GM19193 (cell line): Measurements from ENCODE around the gene PIK3R6.

Experiments
- POLR2A ChIP-seq: IDR thresholded peaks from 4 replicates; pipeline ENCODE4 v1.6.1; 2011; ENCODE audit not compliant: insufficient read depth, insufficient read length; ENCODE audit errors: extremely low read depth

The PIK3R6 gene

GRCh38 chr17:8788998-8789397, 78.5 kb downstream of the PIK3R6 start:
- TF ChIP-seq POLR2A: no peak

GRCh38 chr17:8785547-8786413, 81.7 kb downstream of the PIK3R6 start:
- no peak for TF ChIP-seq POLR2A

- TF ChIP-seq POLR2A: no peak
Measured at GRCh38 chr17:8782176-8782575, 85.3 kb downstream of the PIK3R6 start.

GRCh38 chr17:8781776-8782175, 85.7 kb downstream of the PIK3R6 start:
- TF ChIP-seq POLR2A: no peak

- TF ChIP-seq POLR2A: no peak
Measured at GRCh38 chr17:8776881-8777280, 90.6 kb downstream of the PIK3R6 start.

- no peak for TF ChIP-seq POLR2A
Measured at GRCh38 chr17:8776248-8776647, 91.2 kb downstream of the PIK3R6 start.

GRCh38 chr17:8766731-8767130, 100.7 kb downstream of the PIK3R6 start:
- TF ChIP-seq POLR2A: no peak

- no peak for TF ChIP-seq POLR2A
Measured at GRCh38 chr17:8762012-8762411, 105.5 kb downstream of the PIK3R6 start.

- TF ChIP-seq POLR2A: no peak
Measured at GRCh38 chr17:8758137-8758596, 109.3 kb downstream of the PIK3R6 start, which contains the start of gene SPDYE4. Gene SPDYE4, minus strand, starts transcription at chr17:8758546. Its CDS starts 164 bp downstream, at chr17:8758382.

GRCh38 chr17:8757189-8757588, 110.3 kb downstream of the PIK3R6 start:
- no peak for TF ChIP-seq POLR2A

- TF ChIP-seq POLR2A: no peak
Measured at GRCh38 chr17:8755590-8756255, 111.8 kb downstream of the PIK3R6 start.

GRCh38 chr17:8754890-8755289, 112.6 kb downstream of the PIK3R6 start:
- TF ChIP-seq POLR2A: no peak

GRCh38 chr17:8753976-8754440, 113.5 kb downstream of the PIK3R6 start:
- no peak for TF ChIP-seq POLR2A

- TF ChIP-seq POLR2A: no peak
Measured at GRCh38 chr17:8753136-8753975, 114.1 kb downstream of the PIK3R6 start.
